Neuronal stem cell (in vitro differentiated cells): ENCODE data around the gene PCDHGA4.

Experiments used
- DNase-seq: peaks from one replicate; pipeline ENCODE4 v3.0.0-alpha.2; 2013; ENCODE audit warnings: low spot score
- H2AFZ ChIP-seq: one replicate; pipeline ENCODE4 v1.6.1; 2013; ENCODE audit warnings: mild to moderate bottlenecking, low read length, inconsistent platforms
- H2AK5ac ChIP-seq: 2 replicates; pipeline ENCODE4 v1.6.1; 2013; ENCODE audit warnings: low read depth, mild to moderate bottlenecking, inconsistent platforms, low read length, moderate library complexity, mixed read lengths
- H2BK120ac ChIP-seq: 2 replicates; pipeline ENCODE4 v1.6.1; 2013; ENCODE audit warnings: low read depth, mild to moderate bottlenecking, inconsistent platforms, low read length, moderate library complexity, mixed read lengths
- H2BK12ac ChIP-seq: one replicate; pipeline ENCODE4 v1.6.1; 2013; ENCODE audit warnings: low read length, inconsistent platforms
- H2BK15ac ChIP-seq: 2 replicates; pipeline ENCODE4 v1.6.1; 2013; ENCODE audit warnings: mild to moderate bottlenecking, low read length, inconsistent platforms, mixed read lengths
- H2BK5ac ChIP-seq: one replicate; pipeline ENCODE4 v1.6.1; 2013; ENCODE audit warnings: inconsistent platforms, mild to moderate bottlenecking, low read length, moderate library complexity
- H3K14ac ChIP-seq: one replicate; pipeline ENCODE4 v1.6.1; 2013; ENCODE audit warnings: low read length, inconsistent platforms
- H3K18ac ChIP-seq: 2 replicates; pipeline ENCODE4 v1.6.1; 2013; ENCODE audit warnings: low read length, inconsistent platforms
- H3K23ac ChIP-seq: 2 replicates; pipeline ENCODE4 v1.6.1; 2013; ENCODE audit warnings: low read depth, mild to moderate bottlenecking, mixed read lengths, low read length, inconsistent platforms; ENCODE audit not compliant: poor library complexity
- H3K27ac ChIP-seq: replicated peaks from 3 replicates; pipeline ENCODE4 v1.5.1; 2013; ENCODE audit warnings: low read length, inconsistent platforms
- H3K27me3 ChIP-seq, 3 experiments: 2 replicates each; pipeline ENCODE4 v1.6.1; 2013; ENCODE audit warnings: low read length in 3 of 3, mild to moderate bottlenecking in 2 of 3, inconsistent platforms in 1 of 3, low read depth in 1 of 3, mixed read lengths in 1 of 3, moderate library complexity in 1 of 3; ENCODE audit not compliant: control insufficient read depth in 3 of 3, insufficient read depth in 3 of 3
- H3K36me3 ChIP-seq, 2 donors: replicated peaks in 1 of 2; 2 replicates each; pipeline ENCODE4 v1.6.1; 2013; ENCODE audit warnings: low read length in 2 of 2; ENCODE audit not compliant: control insufficient read depth in 2 of 2, insufficient read depth in 2 of 2
- H3K4ac ChIP-seq: 2 replicates; pipeline ENCODE4 v1.6.1; 2013; ENCODE audit warnings: inconsistent platforms, mild to moderate bottlenecking, low read length, moderate library complexity
- H3K4me1 ChIP-seq, 2 donors: 1 replicate in 1 of 2; 2 replicates in 1 of 2; pipeline ENCODE4 v1.6.1; 2013; ENCODE audit warnings: low read length in 2 of 2, low read depth in 1 of 2; ENCODE audit not compliant: control insufficient read depth in 2 of 2, insufficient read depth in 1 of 2
- H3K4me2 ChIP-seq: one replicate; pipeline ENCODE4 v1.6.1; 2013; ENCODE audit warnings: mild to moderate bottlenecking, low read length, inconsistent platforms; ENCODE audit not compliant: insufficient read depth, poor library complexity, severe bottlenecking
- H3K4me3 ChIP-seq, 2 donors: 2 replicates each; pipeline ENCODE4 v1.5.1; 2013; ENCODE audit warnings: low read length in 2 of 2, mild to moderate bottlenecking in 2 of 2, inconsistent platforms in 1 of 2, moderate library complexity in 1 of 2
- H3K79me1 ChIP-seq: one replicate; pipeline ENCODE4 v1.6.1; 2013; ENCODE audit warnings: low read depth, mild to moderate bottlenecking, inconsistent platforms, low read length, moderate library complexity
- H3K9ac ChIP-seq: one replicate; pipeline ENCODE4 v1.6.1; 2013; ENCODE audit warnings: mild to moderate bottlenecking, low read depth, low read length, inconsistent platforms; ENCODE audit not compliant: poor library complexity
- H3K9me3 ChIP-seq, 2 donors: replicated peaks in 1 of 2; 2 replicates each; pipeline versions ENCODE3 to v1.6.1; 2013; ENCODE audit warnings: low read length in 2 of 2, mild to moderate bottlenecking in 2 of 2, inconsistent platforms in 1 of 2, low read depth in 1 of 2, mixed read lengths in 1 of 2, moderate library complexity in 1 of 2; ENCODE audit not compliant: control insufficient read depth in 2 of 2, insufficient read depth in 1 of 2
- H4K8ac ChIP-seq: one replicate; pipeline ENCODE4 v1.6.1; 2013; ENCODE audit warnings: low read depth, mild to moderate bottlenecking, inconsistent platforms, low read length, moderate library complexity
- H4K91ac ChIP-seq: one replicate; pipeline ENCODE4 v1.6.1; 2013; ENCODE audit warnings: low read length, low read depth, mild to moderate bottlenecking, inconsistent platforms; ENCODE audit not compliant: poor library complexity
- WGBS, 2 donors: extraction: QIAGEN DNeasy Blood & Tissue Kit; methylation state at CpG; one replicate each; pipeline ENCODE4 v1.1.7; 2013; ENCODE audit warnings: missing lambda C conversion rate in 2 of 2, mixed read lengths in 1 of 2; ENCODE audit not compliant: insufficient read length in 2 of 2, insufficient replicate concordance in 1 of 2; ENCODE audit errors: extremely low coverage in 2 of 2; 5-methylcytosine and 5-hydroxymethylcytosine counted together

PCDHGA4 gene

DNA sequence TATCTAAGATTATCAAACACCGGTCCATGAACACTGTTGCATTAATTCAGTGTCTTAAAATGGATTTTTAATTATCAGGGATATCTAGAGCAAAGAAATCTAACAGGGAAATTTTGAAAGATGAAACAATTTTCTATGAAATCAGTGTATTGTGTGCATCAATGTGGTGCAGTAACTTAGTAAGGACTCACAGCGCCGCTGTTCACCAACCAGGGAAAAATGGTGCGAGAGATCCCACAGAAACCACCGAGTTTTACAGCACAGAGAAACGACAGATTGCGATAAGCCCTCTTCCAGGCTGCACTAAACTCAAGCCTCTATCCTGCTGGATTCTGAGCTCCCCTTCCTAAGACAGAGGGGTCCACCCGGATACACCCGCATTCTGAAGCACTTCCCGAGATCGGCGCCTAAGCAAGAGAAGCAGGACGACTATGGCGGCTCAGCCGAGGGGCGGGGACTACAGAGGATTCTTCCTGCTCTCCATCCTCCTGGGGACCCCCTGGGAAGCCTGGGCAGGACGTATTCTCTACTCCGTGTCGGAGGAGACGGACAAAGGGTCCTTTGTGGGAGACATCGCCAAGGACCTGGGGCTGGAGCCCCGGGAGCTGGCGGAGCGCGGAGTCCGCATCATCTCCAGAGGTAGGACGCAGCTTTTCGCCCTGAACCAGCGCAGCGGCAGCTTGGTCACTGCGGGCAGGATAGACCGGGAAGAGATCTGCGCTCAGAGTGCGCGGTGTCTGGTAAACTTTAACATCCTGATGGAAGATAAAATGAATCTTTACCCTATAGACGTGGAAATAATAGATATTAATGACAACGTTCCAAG, 27.9 kb downstream of the PCDHGA4 start, which contains the start of gene PCDHGA7:
Gene PCDHGA7 (plus strand): TSS at position 274 of the 826 bp plus-strand sequence. CDS start 158 bp downstream, at position 432.
- DNase-seq: no peak
- Histone ChIP-seq H3K27ac (no peak within 1 kb of the TSS), H3K14ac (no peak within 1 kb of the TSS), H4K8ac (no peak within 1 kb of the TSS), H3K4ac (no peak within 1 kb of the TSS), H3K4me3 (no peak within 1 kb of the TSS), H2BK15ac (no peak within 1 kb of the TSS), H2AFZ (no peak within 1 kb of the TSS), H3K79me1 (no peaks in the 10 kb centered on the region), H3K23ac (no peak within 1 kb of the TSS), H4K91ac (no peak within 1 kb of the TSS), H2BK12ac (no peak within 1 kb of the TSS), H3K4me1 (no peaks in the 10 kb centered on the region), H3K27me3 (no peaks in the 10 kb centered on the region), H2BK120ac (no peak within 1 kb of the TSS), H3K18ac (no peak within 1 kb of the TSS), H3K9me3 (peaks cover 17 to 27% of the 10 kb centered on the region in 2 donors), H2AK5ac (no peak within 1 kb of the TSS), H3K4me2 (no peak within 1 kb of the TSS), H2BK5ac (peak within 1 kb of the TSS; percentile 24), H3K36me3 (no peaks in the 10 kb centered on the region), H3K9ac (peak within 1 kb of the TSS; percentile 22)
- no CpG with 5 or more reads among the region's 37 CpGs for WGBS, 2 donors

DNA sequence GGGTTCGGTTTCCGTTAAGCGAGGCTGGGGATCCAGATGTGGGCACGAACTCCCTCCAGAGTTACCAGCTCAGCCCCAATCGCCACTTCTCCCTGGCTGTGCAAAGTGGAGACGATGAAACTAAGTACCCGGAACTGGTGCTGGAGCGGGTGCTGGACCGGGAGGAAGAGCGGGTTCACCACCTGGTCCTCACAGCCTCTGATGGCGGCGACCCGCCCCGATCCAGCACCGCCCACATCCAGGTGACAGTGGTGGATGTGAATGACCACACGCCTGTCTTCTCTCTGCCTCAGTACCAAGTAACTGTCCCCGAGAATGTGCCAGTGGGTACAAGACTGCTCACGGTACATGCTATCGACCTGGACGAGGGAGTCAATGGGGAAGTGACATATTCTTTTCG, 28.5 kb downstream of the PCDHGA4 start:
- no CpG with 5 or more reads among the region's 21 CpGs for WGBS, 2 donors
- no peak overlapping the region for H3K27ac ChIP-seq
- H3K4me3 ChIP-seq: no peak overlapping the region

DNA sequence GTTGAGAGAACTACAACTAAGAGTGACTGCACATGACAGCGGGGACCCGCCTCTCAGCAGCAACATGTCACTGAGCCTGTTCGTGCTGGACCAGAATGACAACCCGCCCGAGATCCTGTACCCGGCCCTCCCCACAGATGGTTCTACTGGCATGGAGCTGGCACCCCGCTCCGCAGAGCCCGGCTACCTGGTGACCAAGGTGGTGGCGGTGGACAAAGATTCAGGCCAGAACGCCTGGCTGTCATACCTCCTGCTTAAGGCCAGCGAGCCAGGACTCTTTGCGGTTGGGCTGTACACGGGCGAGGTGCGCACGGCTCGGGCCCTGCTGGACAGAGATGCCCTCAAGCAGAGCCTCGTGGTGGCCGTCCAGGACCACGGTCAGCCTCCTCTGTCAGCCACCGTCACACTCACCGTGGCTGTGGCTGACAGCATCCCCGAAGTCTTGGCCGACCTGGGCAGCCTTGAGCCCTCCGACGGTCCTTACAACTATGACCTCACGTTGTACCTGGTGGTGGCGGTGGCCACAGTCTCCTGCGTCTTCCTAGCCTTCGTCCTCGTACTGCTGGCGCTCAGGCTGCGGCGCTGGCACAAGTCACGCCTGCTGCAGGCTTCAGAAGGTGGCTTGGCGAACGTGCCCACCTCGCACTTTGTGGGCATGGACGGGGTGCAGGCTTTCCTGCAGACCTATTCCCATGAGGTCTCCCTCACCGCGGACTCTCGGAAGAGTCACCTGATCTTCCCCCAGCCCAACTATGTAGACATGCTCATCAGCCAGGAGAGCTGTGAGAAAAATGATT, 29.8 kb downstream of the PCDHGA4 start:
- H3K18ac ChIP-seq: no peak overlapping the region
- WGBS, 2 donors: no CpG with 5 or more reads among the region's 43 CpGs

More for the DNA sequence above, 28.5 kb downstream of the PCDHGA4 start:
- H4K91ac ChIP-seq: no peak overlapping the region
- no peak overlapping the region for H2BK12ac ChIP-seq
- H3K14ac ChIP-seq: no peak overlapping the region
- no peaks in the 10 kb centered on the region for H3K36me3 ChIP-seq
- H2BK120ac ChIP-seq: no peak overlapping the region
- H2BK5ac ChIP-seq: peak overlapping the region; percentile 24
- H2AK5ac ChIP-seq: no peak overlapping the region
- H3K4me1 ChIP-seq: no peaks in the 10 kb centered on the region
- no peak for DNase-seq
- no peak overlapping the region for H4K8ac ChIP-seq
- H2AFZ ChIP-seq: no peak overlapping the region
- no peak overlapping the region for H2BK15ac ChIP-seq
- H3K9me3 ChIP-seq: peaks cover 20 to 30% of the 10 kb centered on the region in 2 donors
- peaks cover under 1% of the 10 kb centered on the region for H3K79me1 ChIP-seq
- peak overlapping the region; percentile 22 for H3K9ac ChIP-seq
- no peak overlapping the region for H3K4me2 ChIP-seq
- H3K4ac ChIP-seq: no peak overlapping the region
- H3K23ac ChIP-seq: no peak overlapping the region
- H3K27me3 ChIP-seq: no peaks in the 10 kb centered on the region
- H3K18ac ChIP-seq: no peak overlapping the region

More for the DNA sequence above, 29.8 kb downstream of the PCDHGA4 start:
- Histone ChIP-seq H3K27me3 (no peaks in the 10 kb centered on the region), H3K4me2 (no peak overlapping the region), H2AFZ (no peak overlapping the region), H2AK5ac (peak overlapping the region; percentile 34), H2BK5ac (no peak overlapping the region), H3K27ac (no peak overlapping the region), H3K4me3 (peak overlapping the region in 1 of 2 donors; percentile 57), H2BK15ac (no peak overlapping the region), H3K9me3 (peaks cover 32 to 43% of the 10 kb centered on the region in 2 donors), H3K4me1 (no peaks in the 10 kb centered on the region), H3K79me1 (peaks cover 3% of the 10 kb centered on the region), H2BK120ac (no peak overlapping the region), H4K8ac (peak overlapping the region; percentile 74), H3K4ac (no peak overlapping the region), H4K91ac (no peak overlapping the region), H3K9ac (no peak overlapping the region), H3K23ac (no peak overlapping the region), H3K36me3 (no peaks in the 10 kb centered on the region), H2BK12ac (no peak overlapping the region), H3K14ac (no peak overlapping the region)
- DNase-seq: no peak
